ENCODE measurements around the gene APOBEC3A.
"Not testable (repeated sequence)": the region's sequence is repeated elsewhere in the genome, so short reads cannot be mapped to it uniquely, and the experiment has no call there.

The APOBEC3A gene

DNA sequence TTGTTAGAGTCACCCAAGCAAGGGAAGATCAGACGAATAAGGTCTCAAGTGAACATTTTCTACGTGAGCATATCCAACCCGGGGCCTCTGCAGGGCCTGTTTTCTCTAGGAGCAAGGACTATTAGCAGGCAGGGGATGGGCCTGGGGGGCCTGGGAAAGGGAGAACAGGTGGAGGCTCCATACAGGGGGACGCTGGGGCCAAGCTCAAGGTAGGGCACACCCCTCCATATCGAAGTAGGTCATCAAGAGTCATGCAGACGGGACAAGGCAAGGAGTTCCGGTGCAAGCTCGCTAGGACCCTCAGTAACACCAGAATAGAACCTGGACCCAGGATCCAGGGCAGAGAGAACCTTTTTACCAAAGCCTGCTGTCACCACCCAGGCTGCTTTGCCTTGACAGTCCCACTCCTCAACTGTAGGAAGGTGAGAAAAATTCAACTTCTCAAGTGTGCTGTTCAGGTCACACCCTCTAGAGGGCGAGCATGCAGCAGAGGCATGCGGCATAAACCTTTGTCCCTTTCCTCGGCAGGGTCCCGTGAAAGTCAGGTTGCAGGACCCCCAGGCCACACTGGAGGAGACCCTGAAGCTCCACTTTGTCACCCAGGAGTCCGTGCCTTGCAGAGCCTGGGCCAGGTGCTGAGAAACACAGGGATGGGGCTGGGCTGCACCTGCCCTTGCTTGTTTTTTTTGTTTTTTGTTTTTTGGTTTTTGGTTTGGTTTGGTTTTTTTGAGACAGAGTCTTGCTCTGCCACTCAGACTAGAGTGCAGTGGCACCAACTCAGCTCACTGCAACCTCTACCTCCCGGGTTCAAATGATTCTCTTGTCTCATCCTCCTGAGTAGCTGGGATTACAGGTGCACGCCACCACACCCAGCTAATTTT lies 16.1 kb downstream of the APOBEC3A start:
- POLR2A ChIA-PET, result no interaction called here
- DNase-seq (ENCODE audit: extremely low spot score), result peak; percentile 80
- peak; percentile 94 for TF ChIP-seq CTCF (IDR thresholded peaks at IDR 0.05; ENCODE audit: control extremely low read depth, extremely low read depth, low read depth, missing control alignments)
- CTCF ChIA-PET, result interaction anchor here (0.6 to 3.6 kb wide), 16 partner anchors 8 to 226 kb away, joined by 3 to 28 read pairs (median 4); partner anchors contain the start of gene APOBEC3B

DNA sequence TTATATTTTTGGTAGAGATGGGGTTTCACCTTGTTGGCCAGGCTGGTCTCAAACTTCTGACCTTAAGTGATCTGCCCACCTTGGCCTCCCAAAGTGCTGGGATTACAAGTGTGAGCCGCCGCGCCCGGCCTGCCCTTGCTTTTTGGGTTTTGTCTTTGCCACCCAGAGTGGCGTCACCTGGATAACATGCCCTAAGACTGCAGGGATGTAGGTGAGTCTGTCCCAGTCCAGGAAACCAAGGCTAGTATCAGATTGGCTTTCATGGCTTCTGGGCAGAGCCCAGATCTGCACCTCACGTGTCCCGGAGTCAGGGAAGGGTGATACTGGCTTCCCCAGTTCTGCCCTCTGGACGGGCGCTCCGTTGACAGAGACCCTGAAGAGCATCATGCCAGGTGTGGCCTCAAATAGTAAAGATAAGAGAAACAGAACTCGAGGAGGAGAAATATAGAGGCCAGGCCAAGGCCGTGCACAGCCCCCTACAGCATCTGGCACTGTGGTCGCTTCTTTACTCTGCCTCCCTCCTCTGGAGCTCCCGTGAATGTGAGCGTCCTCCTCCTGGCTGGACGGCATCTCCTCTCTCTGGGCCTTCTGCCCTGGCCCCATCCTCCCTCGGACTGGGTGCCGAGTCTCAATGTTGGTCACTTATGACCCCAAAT lies 16.9 kb downstream of the APOBEC3A start:
- POLR2A ChIA-PET, result no interaction called here
- CTCF ChIA-PET, result interaction anchor here (0.8 to 3.6 kb wide), 14 partner anchors 8 to 174 kb away, joined by 3 to 28 read pairs (median 3); partner anchors contain the start of gene APOBEC3B
- no peak for TF ChIP-seq CTCF (IDR thresholded peaks at IDR 0.05; ENCODE audit: control extremely low read depth, extremely low read depth, low read depth, missing control alignments)
- no peak for DNase-seq (ENCODE audit: extremely low spot score)

DNA sequence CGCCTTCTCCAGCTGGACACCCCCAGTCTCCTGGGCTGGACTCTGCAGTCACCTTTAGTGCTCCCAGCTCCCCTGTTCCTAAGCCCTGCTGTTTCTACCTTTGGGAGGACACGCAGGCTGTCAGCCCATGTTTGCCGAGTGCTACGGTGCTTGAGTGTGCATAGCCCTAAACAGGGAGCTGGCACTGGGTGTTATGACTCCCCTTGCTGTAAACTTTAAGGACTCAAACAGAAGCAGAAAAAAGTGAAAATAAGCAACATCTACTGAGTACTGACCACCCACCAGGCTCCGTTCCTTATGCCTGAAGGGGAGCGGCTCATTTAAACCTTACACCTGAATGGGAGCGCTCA lies 17.4 kb downstream of the APOBEC3A start:
- ChIA-PET POLR2A (no interaction called here), CTCF (interaction anchor here (1.0 to 3.6 kb wide), 5 partner anchors 9 to 105 kb away, joined by 3 to 28 read pairs (median 3); no protein-coding TSS in a partner anchor)
- no peak for DNase-seq (ENCODE audit: extremely low spot score)
- no peak for TF ChIP-seq CTCF (IDR thresholded peaks at IDR 0.05; ENCODE audit: control extremely low read depth, extremely low read depth, low read depth, missing control alignments)

DNA sequence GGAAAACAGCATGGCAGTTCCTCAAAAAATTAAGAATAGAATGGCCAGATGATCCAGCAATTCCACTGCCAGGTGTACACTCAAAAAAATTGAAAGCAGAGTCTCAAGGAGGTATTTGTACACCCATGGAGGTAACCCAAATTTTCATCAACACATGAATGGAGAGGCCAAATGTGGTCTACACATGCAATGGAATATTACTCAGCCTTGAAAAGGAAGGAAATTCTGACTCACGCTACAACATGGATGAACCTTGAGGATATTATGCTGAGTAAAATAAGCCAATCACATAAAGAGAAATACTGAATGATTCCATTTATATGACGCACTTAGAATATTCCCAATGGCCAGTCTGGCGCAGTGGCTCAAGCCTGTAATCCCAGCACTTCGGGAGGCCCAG lies 19.9 kb downstream of the APOBEC3A start:
- DNase-seq (ENCODE audit: extremely low spot score); CTCF ChIA-PET; POLR2A ChIA-PET: not testable (repeated sequence)

DNA sequence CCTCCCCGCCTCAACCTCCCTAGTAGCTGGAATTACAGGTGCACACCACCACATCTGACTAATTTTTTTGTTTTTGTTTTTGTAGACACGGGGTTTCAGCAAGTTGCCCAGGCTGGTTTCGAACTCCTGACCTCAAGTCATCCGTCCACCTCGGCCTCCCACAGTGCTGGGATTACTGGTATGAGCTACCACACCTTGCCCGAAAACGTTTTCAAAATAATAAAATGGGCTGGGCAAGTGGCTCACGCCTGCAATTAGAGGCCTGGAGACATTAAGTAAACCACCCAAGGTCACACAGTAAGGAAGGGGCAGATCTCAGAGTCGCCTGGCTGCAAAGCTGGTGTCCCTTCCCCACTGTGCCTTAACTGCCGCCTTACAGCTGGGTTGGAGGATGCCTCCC lies 23.2 kb downstream of the APOBEC3A start:
- DNase-seq (ENCODE audit: extremely low spot score); POLR2A ChIA-PET: not testable (repeated sequence)
- CTCF ChIA-PET, result interaction anchor here (1.3 to 3.9 kb wide), 2 partner anchors 10 to 24 kb away, joined by 6 to 20 read pairs; no protein-coding TSS in a partner anchor

DNA sequence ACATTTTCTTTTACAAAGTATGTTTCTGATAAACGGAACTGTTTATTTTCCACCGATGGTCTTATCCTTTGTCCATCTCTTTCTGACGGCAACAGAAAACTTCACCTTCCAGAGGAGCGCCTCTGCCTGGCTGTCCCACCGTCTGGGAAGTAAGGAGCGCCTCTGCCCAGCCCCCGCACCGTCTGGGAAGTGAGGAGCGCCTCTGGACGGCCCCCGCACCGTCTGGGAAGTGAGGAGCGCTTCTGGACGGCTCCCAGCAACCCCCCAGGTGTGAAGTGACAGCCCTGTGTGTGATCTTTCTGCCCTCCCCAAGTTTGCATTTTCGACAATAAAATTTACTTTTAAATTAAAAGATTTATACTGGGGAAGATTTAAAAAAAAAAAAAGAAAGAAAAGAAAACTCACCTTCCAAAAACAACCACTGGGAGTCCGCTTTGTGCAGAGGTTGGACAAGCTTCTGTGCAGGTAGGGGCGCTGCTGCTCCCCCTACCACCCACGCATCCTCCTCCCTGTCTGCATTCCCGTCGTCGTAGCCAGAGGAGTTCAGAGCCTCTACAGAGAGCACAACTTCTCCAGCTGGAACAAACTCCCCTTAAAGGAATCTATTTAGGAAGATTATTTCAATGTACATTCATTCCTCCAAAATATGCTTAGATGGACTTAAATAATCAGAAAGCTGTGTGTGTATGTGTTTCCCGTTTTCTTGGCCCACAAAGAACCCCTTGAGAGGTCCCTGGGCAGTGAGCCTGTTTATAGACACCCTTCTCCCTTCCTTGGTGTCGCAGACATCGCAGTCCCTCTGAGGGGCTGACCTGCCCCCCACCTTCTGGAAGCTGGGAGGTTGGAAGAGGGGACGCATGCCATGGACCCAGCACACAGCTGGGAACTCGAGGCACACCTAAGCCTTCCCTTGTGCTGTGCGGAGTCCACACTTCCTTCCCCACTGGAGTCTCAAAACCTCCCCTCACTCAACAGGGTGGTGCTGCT lies 23.9 kb downstream of the APOBEC3A start:
- TF ChIP-seq CTCF (IDR thresholded peaks at IDR 0.05; ENCODE audit: control extremely low read depth, extremely low read depth, low read depth, missing control alignments), result peak; percentile 52
- DNase-seq (ENCODE audit: extremely low spot score), result no peak
- CTCF ChIA-PET, result interaction anchor here (0.6 to 3.9 kb wide), 9 partner anchors 7 to 110 kb away, joined by 3 to 20 read pairs (median 3); no protein-coding TSS in a partner anchor
- POLR2A ChIA-PET, result no interaction called here

Data from GM10248 (cell line).